NB4 (cell line): ENCODE results near the gene BAHCC1.

Source experiments
- MYC ChIP-seq: IDR thresholded peaks from 2 replicates; pipeline ENCODE4 v1.6.1; 2011; ENCODE audit warnings: low read depth, low read length
- POLR2A ChIP-seq: IDR thresholded peaks from 2 replicates; pipeline ENCODE4 v1.6.1; 2011; ENCODE audit warnings: mild to moderate bottlenecking; ENCODE audit not compliant: insufficient read length; ENCODE audit errors: extremely low read depth
- TF ChIP-seq, protein P1 (sequence below): IDR thresholded peaks from one replicate; pipeline ENCODE4 v1.5.1; 2012; ENCODE audit warnings: low read depth, low read length
- TF ChIP-seq, protein P2 (sequence below): IDR thresholded peaks from 2 replicates; pipeline ENCODE4 v1.6.1; 2011; ENCODE audit warnings: low read depth, low read length

GRCh38 chr17:81410852-81411251 is 15.6 kb downstream of the BAHCC1 start:
- TF ChIP-seq, protein P1, sequence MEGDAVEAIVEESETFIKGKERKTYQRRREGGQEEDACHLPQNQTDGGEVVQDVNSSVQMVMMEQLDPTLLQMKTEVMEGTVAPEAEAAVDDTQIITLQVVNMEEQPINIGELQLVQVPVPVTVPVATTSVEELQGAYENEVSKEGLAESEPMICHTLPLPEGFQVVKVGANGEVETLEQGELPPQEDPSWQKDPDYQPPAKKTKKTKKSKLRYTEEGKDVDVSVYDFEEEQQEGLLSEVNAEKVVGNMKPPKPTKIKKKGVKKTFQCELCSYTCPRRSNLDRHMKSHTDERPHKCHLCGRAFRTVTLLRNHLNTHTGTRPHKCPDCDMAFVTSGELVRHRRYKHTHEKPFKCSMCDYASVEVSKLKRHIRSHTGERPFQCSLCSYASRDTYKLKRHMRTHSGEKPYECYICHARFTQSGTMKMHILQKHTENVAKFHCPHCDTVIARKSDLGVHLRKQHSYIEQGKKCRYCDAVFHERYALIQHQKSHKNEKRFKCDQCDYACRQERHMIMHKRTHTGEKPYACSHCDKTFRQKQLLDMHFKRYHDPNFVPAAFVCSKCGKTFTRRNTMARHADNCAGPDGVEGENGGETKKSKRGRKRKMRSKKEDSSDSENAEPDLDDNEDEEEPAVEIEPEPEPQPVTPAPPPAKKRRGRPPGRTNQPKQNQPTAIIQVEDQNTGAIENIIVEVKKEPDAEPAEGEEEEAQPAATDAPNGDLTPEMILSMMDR, result no peak
- TF ChIP-seq, protein P2, sequence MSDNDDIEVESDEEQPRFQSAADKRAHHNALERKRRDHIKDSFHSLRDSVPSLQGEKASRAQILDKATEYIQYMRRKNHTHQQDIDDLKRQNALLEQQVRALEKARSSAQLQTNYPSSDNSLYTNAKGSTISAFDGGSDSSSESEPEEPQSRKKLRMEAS, result no peak
- TF ChIP-seq POLR2A (no peak), MYC (no peak)
